ENCODE results near the gene SKI.

- TF ChIP-seq CTCF (conservative IDR thresholded peaks at IDR 0.05; ENCODE audit: low read length) = no peak
- no peak for TF ChIP-seq EZH2phosphoT487 (IDR thresholded peaks at IDR 0.05; ENCODE audit: borderline replicate concordance, low read depth, low read length)
These were observed 51.7 kb downstream of the SKI start for GRCh38 chr1:2279817-2280216.

Measured in OCI-LY7 (cell line).